Measurements from ENCODE around the gene MT1B. TPM values are rescaled to one million over a fixed set of nuclear protein-coding genes. Genes with fewer than 3 reads are reported as not detected.

The MT1B gene
- total and polyA plus RNA-seq, 2 of the 13 experiments (the other 11 are each of a cell fraction or from before 2014, with no cell fraction given): 0.89 TPM; not detected in 1

DNA sequence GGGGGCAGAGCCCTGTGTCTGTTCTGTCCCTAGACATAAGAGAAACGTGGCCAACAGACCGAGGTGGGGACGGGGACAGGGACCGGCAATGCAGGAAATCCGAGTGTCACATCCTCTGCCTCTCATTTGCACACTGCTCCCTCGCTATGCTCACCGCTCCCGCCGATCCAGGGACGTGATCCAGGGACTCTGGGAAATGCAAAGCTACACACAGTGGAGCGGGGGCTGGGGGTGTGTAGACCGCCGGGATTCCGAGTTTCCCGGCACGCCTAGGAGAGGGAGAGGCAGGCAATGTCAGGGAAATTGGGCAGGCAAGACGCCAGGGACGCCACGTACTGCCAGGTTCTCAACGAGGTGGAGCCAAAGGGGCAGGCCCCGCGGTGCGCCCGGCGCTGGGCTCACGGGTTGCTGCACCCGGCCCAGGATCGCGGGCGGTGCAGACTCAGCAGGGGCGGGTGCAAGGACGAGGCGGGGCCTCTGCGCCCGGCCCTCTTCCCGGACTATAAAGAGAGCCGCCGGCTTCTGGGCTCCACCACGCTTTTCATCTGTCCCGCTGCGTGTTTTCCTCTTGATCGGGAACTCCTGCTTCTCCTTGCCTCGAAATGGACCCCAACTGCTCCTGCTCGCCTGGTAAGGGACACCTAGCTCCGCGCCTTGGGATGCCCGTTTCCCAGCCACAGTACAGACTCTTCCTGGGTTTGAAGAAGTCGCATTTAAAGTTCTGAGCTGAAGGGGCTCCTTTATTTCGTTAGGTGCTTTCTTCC, 30.4 kb downstream of the MT1B start, which contains the start of gene MT1X (continued):
- no peak; the same call in 1 of the 2 replicates for TF ChIP-seq FOXC1 (CRISPR knock-in tag; IDR thresholded peaks at IDR 0.05; ENCODE audit: borderline replicate concordance)
- TF ChIP-seq HES4 (CRISPR knock-in tag; IDR thresholded peaks at IDR 0.05; ENCODE audit: borderline replicate concordance): no peak
- peak; percentile 74 for TF ChIP-seq HIVEP1 (CRISPR knock-in tag; IDR thresholded peaks at IDR 0.05)
- no peak for TF ChIP-seq JUND (CRISPR knock-in tag; IDR thresholded peaks at IDR 0.05)
- TF ChIP-seq ZNF564 (CRISPR knock-in tag; IDR thresholded peaks at IDR 0.05): 0 out of 2 replicates have a peak, but pooled peaks have one; percentile 48
- TF ChIP-seq SIN3A (IDR thresholded peaks at IDR 0.05; ENCODE audit: borderline replicate concordance, low read depth, low read length): peak; percentile 63; the same call in 1 of the 2 replicates
- TF ChIP-seq MTA3 (CRISPR knock-in tag; IDR thresholded peaks at IDR 0.05): no peak
- TF ChIP-seq ZSCAN22 (CRISPR knock-in tag; IDR thresholded peaks at IDR 0.05): no peak
- no peak; the same call in 1 of the 2 replicates for TF ChIP-seq KLF15 (CRISPR knock-in tag; IDR thresholded peaks at IDR 0.05; ENCODE audit: borderline replicate concordance)
- TF ChIP-seq MED1 (CRISPR knock-in tag; IDR thresholded peaks at IDR 0.05): peak; percentile 64; the same call in 1 of the 2 replicates
- TF ChIP-seq, protein P1, sequence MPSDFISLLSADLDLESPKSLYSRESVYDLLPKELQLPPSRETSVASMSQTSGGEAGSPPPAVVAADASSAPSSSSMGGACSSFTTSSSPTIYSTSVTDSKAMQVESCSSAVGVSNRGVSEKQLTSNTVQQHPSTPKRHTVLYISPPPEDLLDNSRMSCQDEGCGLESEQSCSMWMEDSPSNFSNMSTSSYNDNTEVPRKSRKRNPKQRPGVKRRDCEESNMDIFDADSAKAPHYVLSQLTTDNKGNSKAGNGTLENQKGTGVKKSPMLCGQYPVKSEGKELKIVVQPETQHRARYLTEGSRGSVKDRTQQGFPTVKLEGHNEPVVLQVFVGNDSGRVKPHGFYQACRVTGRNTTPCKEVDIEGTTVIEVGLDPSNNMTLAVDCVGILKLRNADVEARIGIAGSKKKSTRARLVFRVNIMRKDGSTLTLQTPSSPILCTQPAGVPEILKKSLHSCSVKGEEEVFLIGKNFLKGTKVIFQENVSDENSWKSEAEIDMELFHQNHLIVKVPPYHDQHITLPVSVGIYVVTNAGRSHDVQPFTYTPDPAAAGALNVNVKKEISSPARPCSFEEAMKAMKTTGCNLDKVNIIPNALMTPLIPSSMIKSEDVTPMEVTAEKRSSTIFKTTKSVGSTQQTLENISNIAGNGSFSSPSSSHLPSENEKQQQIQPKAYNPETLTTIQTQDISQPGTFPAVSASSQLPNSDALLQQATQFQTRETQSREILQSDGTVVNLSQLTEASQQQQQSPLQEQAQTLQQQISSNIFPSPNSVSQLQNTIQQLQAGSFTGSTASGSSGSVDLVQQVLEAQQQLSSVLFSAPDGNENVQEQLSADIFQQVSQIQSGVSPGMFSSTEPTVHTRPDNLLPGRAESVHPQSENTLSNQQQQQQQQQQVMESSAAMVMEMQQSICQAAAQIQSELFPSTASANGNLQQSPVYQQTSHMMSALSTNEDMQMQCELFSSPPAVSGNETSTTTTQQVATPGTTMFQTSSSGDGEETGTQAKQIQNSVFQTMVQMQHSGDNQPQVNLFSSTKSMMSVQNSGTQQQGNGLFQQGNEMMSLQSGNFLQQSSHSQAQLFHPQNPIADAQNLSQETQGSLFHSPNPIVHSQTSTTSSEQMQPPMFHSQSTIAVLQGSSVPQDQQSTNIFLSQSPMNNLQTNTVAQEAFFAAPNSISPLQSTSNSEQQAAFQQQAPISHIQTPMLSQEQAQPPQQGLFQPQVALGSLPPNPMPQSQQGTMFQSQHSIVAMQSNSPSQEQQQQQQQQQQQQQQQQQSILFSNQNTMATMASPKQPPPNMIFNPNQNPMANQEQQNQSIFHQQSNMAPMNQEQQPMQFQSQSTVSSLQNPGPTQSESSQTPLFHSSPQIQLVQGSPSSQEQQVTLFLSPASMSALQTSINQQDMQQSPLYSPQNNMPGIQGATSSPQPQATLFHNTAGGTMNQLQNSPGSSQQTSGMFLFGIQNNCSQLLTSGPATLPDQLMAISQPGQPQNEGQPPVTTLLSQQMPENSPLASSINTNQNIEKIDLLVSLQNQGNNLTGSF (CRISPR knock-in tag; IDR thresholded peaks at IDR 0.05): no peak; the same call in none of the 2 replicates
- TF ChIP-seq, protein P2, sequence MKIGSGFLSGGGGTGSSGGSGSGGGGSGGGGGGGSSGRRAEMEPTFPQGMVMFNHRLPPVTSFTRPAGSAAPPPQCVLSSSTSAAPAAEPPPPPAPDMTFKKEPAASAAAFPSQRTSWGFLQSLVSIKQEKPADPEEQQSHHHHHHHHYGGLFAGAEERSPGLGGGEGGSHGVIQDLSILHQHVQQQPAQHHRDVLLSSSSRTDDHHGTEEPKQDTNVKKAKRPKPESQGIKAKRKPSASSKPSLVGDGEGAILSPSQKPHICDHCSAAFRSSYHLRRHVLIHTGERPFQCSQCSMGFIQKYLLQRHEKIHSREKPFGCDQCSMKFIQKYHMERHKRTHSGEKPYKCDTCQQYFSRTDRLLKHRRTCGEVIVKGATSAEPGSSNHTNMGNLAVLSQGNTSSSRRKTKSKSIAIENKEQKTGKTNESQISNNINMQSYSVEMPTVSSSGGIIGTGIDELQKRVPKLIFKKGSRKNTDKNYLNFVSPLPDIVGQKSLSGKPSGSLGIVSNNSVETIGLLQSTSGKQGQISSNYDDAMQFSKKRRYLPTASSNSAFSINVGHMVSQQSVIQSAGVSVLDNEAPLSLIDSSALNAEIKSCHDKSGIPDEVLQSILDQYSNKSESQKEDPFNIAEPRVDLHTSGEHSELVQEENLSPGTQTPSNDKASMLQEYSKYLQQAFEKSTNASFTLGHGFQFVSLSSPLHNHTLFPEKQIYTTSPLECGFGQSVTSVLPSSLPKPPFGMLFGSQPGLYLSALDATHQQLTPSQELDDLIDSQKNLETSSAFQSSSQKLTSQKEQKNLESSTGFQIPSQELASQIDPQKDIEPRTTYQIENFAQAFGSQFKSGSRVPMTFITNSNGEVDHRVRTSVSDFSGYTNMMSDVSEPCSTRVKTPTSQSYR (CRISPR knock-in tag; IDR thresholded peaks at IDR 0.05; ENCODE audit: borderline replicate concordance): no peak; the same call in 1 of the 2 replicates
- no peak for TF ChIP-seq RFX5 (IDR thresholded peaks at IDR 0.05; ENCODE audit: low read depth, low read length)
- peak; percentile 69; the same call in 1 of the 2 replicates for TF ChIP-seq PITX1 (CRISPR knock-in tag; IDR thresholded peaks at IDR 0.05)
- no peak for TF ChIP-seq RFX1 (IDR thresholded peaks at IDR 0.05)
- TF ChIP-seq RAD21 (CRISPR knock-in tag; IDR thresholded peaks at IDR 0.05): no peak
- peak; percentile 36; the same call in 1 of the 2 replicates for TF ChIP-seq KLF11 (CRISPR knock-in tag; IDR thresholded peaks at IDR 0.05)
- TF ChIP-seq MLLT10 (CRISPR knock-in tag; IDR thresholded peaks at IDR 0.05): no peak
- no peak for TF ChIP-seq FOXA1 (IDR thresholded peaks at IDR 0.05)
- peak; percentile 38; the same call in 1 of the 2 replicates for TF ChIP-seq FOXA1 (CRISPR knock-in tag; IDR thresholded peaks at IDR 0.05)
- TF ChIP-seq, protein P3, sequence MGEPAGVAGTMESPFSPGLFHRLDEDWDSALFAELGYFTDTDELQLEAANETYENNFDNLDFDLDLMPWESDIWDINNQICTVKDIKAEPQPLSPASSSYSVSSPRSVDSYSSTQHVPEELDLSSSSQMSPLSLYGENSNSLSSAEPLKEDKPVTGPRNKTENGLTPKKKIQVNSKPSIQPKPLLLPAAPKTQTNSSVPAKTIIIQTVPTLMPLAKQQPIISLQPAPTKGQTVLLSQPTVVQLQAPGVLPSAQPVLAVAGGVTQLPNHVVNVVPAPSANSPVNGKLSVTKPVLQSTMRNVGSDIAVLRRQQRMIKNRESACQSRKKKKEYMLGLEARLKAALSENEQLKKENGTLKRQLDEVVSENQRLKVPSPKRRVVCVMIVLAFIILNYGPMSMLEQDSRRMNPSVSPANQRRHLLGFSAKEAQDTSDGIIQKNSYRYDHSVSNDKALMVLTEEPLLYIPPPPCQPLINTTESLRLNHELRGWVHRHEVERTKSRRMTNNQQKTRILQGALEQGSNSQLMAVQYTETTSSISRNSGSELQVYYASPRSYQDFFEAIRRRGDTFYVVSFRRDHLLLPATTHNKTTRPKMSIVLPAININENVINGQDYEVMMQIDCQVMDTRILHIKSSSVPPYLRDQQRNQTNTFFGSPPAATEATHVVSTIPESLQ (CRISPR knock-in tag; conservative IDR thresholded peaks at IDR 0.05): no peak
